Keratinocyte (primary cell): ENCODE measurements around the gene DLGAP1. TPM values are rescaled to one million over a fixed set of nuclear protein-coding genes. Genes with fewer than 3 reads are reported as not detected.

Experiments
- DNase-seq: peaks from one replicate; pipeline ENCODE4 v3.0.0-alpha.2; 2011; ENCODE audit warnings: low read depth, missing footprints, low spot score
- FAIRE-seq: peaks from 2 replicates; lab custom pipeline; 2011; peaks lifted over from hg19 to GRCh38; lab: Jason Lieb, UNC
- H2AFZ ChIP-seq: 2 replicates; pipeline ENCODE4 v1.6.0; 2012; ENCODE audit warnings: low read length, control low read depth, inconsistent platforms; ENCODE audit not compliant: control insufficient read depth
- H3K27ac ChIP-seq: 2 replicates; pipeline ENCODE4 v1.5.1; 2011; ENCODE audit warnings: low read length; ENCODE audit not compliant: control insufficient read depth, insufficient read depth
- H3K27me3 ChIP-seq: 3 replicates; pipeline ENCODE4 v1.6.0; 2011; ENCODE audit warnings: low read length; ENCODE audit not compliant: control insufficient read depth, insufficient read depth; ENCODE audit errors: extremely low read depth
- H3K36me3 ChIP-seq, 2 experiments: 2 replicates in 1 of 2; 3 replicates in 1 of 2; pipeline ENCODE4 v1.5.1; 2011; ENCODE audit warnings: low read length in 2 of 2, mild to moderate bottlenecking in 1 of 2; ENCODE audit not compliant: control insufficient read depth in 2 of 2, insufficient read depth in 2 of 2; ENCODE audit errors: extremely low read depth in 1 of 2
- H3K4me1 ChIP-seq: 3 replicates; pipeline ENCODE4 v1.5.1; 2011; ENCODE audit warnings: low read length; ENCODE audit not compliant: control insufficient read depth, insufficient read depth; ENCODE audit errors: extremely low read depth
- H3K4me2 ChIP-seq: 3 replicates; pipeline ENCODE4 v1.6.0; 2011; ENCODE audit warnings: low read depth, low read length; ENCODE audit not compliant: control insufficient read depth, insufficient read depth; ENCODE audit errors: extremely low read depth
- H3K4me3 ChIP-seq, 3 experiments: fragments of 200-600 bp in 1 of 3; sonication (generic) in 1 of 3; 2 replicates in 2 of 3; 3 replicates in 1 of 3; pipeline ENCODE4 v1.5.1; 2011 to 2016; ENCODE audit warnings: low read length in 3 of 3, mild to moderate bottlenecking in 3 of 3, control low read depth in 2 of 3, inconsistent platforms in 1 of 3, low read depth in 1 of 3, mixed read lengths in 1 of 3, mixed run types in 1 of 3, moderate library complexity in 1 of 3; ENCODE audit not compliant: control insufficient read depth in 2 of 3, insufficient read depth in 2 of 3; ENCODE audit errors: extremely low read depth in 1 of 3
- H3K79me2 ChIP-seq: 2 replicates; pipeline ENCODE4 v1.6.0; 2012; ENCODE audit warnings: low read length; ENCODE audit not compliant: control insufficient read depth, insufficient read depth
- H3K9ac ChIP-seq: 3 replicates; pipeline ENCODE4 v1.6.0; 2011; ENCODE audit warnings: low read length; ENCODE audit not compliant: control insufficient read depth, insufficient read depth; ENCODE audit errors: extremely low read depth
- H3K9me1 ChIP-seq: 3 replicates; pipeline ENCODE4 v1.6.0; 2011; ENCODE audit warnings: low read length; ENCODE audit not compliant: control insufficient read depth, insufficient read depth; ENCODE audit errors: extremely low read depth
- H3K9me3 ChIP-seq: 2 replicates; pipeline ENCODE4 v1.5.1; 2012; ENCODE audit warnings: low read depth, low read length; ENCODE audit not compliant: control insufficient read depth
- H4K20me1 ChIP-seq: 3 replicates; pipeline ENCODE4 v1.6.0; 2011; ENCODE audit warnings: low read length; ENCODE audit not compliant: control insufficient read depth, insufficient read depth; ENCODE audit errors: extremely low read depth
- EZH2 ChIP-seq: IDR thresholded peaks from one replicate; pipeline ENCODE4 v1.6.1; 2012; ENCODE audit warnings: inconsistent platforms, mild to moderate bottlenecking, low read length, moderate library complexity
- dilution Hi-C: fragments of 300-500 bp; cut with MboI; formaldehyde crosslinking; loops from one replicate; pipeline ENCODE4 v1.7.0; 2020; ENCODE audit warnings: low sequenced_read_pairs; ENCODE audit not compliant: extremely low pct_ligation_motif_present
- polyA plus RNA-seq, 5 experiments: library from polyadenylated mRNA; depleted of rRNA in 3 of 5; stranded (reverse) in 3 of 5; stranded (forward) in 1 of 5; unstranded in 1 of 5; fragments of >200 nt; gene quantifications; 1 replicate in 1 of 5; 2 replicates in 3 of 5; 3 replicates in 1 of 5; pipeline versions ENCODE4 v1.2.1 to v1.2.3, GENCODE V29; 2011 to 2012; ENCODE audit warnings: missing spikeins in 2 of 5, low read depth in 1 of 5, low replicate concordance in 1 of 5
- TF ChIP-seq, protein P1 (sequence below), 3 experiments: IDR thresholded peaks in 1 of 3; conservative IDR thresholded peaks in 1 of 3; optimal IDR thresholded peaks in 1 of 3; 2 replicates in 2 of 3; 3 replicates in 1 of 3; pipeline versions ENCODE3 to v1.5.1; 2011; ENCODE audit warnings: low read length in 3 of 3, mild to moderate bottlenecking in 3 of 3, moderate library complexity in 2 of 3, control low read depth in 1 of 3, inconsistent platforms in 1 of 3; ENCODE audit not compliant: insufficient read depth in 2 of 3; ENCODE audit errors: extremely low read depth in 1 of 3

Gene DLGAP1
- polyA plus RNA-seq, 1 donor (not counting 4 experiments of a cell fraction or from before 2014, with no cell fraction given): not detected

DNA sequence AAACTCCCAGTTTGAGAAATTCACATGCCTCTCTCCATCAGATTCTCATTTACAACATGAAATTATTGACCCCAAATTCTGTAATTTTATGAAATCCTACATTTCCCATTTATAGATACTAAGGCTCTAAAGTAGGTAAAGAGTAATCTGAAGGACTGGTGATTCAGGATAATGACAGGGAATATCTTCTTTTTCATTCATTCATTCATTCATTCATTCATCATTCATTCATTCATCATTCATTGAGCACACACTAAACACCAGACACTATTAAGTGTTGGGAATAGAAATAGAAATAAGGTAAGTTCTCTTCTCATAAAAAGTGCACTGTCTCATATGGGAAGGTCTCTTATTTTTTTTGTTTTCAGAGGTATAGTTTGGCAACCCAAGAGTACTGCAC lies 888.3 kb downstream of the DLGAP1 start:
- Histone ChIP-seq H3K9ac (no peak overlapping the region), H3K9me3 (no peaks in the 10 kb centered on the region), H3K36me3 (no peaks in the 10 kb centered on the region), H3K4me3 (no peak overlapping the region), H3K27ac (no peak overlapping the region), H3K9me1 (no peaks in the 10 kb centered on the region), H3K79me2 (no peaks in the 10 kb centered on the region), H2AFZ (no peak overlapping the region), H4K20me1 (no peaks in the 10 kb centered on the region), H3K4me1 (no peaks in the 10 kb centered on the region), H3K27me3 (no peaks in the 10 kb centered on the region), H3K4me2 (no peak overlapping the region)
- TF ChIP-seq, protein P1, sequence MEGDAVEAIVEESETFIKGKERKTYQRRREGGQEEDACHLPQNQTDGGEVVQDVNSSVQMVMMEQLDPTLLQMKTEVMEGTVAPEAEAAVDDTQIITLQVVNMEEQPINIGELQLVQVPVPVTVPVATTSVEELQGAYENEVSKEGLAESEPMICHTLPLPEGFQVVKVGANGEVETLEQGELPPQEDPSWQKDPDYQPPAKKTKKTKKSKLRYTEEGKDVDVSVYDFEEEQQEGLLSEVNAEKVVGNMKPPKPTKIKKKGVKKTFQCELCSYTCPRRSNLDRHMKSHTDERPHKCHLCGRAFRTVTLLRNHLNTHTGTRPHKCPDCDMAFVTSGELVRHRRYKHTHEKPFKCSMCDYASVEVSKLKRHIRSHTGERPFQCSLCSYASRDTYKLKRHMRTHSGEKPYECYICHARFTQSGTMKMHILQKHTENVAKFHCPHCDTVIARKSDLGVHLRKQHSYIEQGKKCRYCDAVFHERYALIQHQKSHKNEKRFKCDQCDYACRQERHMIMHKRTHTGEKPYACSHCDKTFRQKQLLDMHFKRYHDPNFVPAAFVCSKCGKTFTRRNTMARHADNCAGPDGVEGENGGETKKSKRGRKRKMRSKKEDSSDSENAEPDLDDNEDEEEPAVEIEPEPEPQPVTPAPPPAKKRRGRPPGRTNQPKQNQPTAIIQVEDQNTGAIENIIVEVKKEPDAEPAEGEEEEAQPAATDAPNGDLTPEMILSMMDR (optimal IDR thresholded peaks at IDR 0.05 in 1 of 3, IDR thresholded peaks at IDR 0.05 in 1 of 3, conservative IDR thresholded peaks at IDR 0.05 in 1 of 3; ENCODE audit: extremely low read depth in 1 of 3, insufficient read depth in 2 of 3, low read length in 3 of 3): no peak
- no peak for TF ChIP-seq EZH2
- DNase-seq (no peak), FAIRE-seq (no peak)
- dilution Hi-C loops: no loop called here

DNA sequence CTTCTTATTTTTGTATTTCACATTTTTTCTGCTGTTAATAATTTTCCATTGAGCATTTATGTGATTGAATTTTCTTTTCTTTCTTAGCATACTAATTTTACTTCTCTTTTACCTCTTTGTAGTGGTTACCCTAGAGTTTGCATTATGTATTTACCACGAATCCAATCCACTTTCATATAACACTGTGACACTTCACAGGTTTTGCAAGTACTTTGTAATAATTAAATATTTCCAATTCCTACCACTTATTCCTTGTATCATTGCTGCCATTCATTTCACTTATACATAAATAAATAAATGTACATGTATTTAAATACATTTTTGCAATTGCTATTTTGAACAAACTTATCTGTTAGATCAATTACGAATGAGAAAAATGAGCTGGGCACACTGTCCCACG lies 894.4 kb downstream of the DLGAP1 start:
- dilution Hi-C loops: no loop called here
- TF ChIP-seq, protein P1 (optimal IDR thresholded peaks at IDR 0.05 in 1 of 3, IDR thresholded peaks at IDR 0.05 in 1 of 3, conservative IDR thresholded peaks at IDR 0.05 in 1 of 3; ENCODE audit: extremely low read depth in 1 of 3, insufficient read depth in 2 of 3, low read length in 3 of 3): no peak
- TF ChIP-seq EZH2: no peak
- H3K4me2 ChIP-seq: no peak overlapping the region

More for the DNA sequence above, 894.4 kb downstream of the DLGAP1 start:
- Histone ChIP-seq H3K9me3 (no peaks in the 10 kb centered on the region), H3K9ac (no peak overlapping the region), H3K36me3 (no peaks in the 10 kb centered on the region), H3K27me3 (no peaks in the 10 kb centered on the region), H3K4me1 (no peaks in the 10 kb centered on the region), H3K79me2 (no peaks in the 10 kb centered on the region), H3K27ac (no peak overlapping the region), H3K4me3 (no peak overlapping the region), H3K9me1 (no peaks in the 10 kb centered on the region), H2AFZ (no peak overlapping the region), H4K20me1 (no peaks in the 10 kb centered on the region)
- FAIRE-seq: no peak
- no peak for DNase-seq
